HCT116 (cell line): Measurements from ENCODE around the gene CLEC3B. TPM values are rescaled to one million over a fixed set of nuclear protein-coding genes. Genes with fewer than 3 reads are reported as not detected.

Experiments used
- ATAC-seq: fragments of 200-7000 bp; cut with Tn5 transposase; 2 replicates; pipeline ENCODE4 v1.9.1; 2020; ENCODE audit warnings: mild to moderate bottlenecking, moderate library complexity
- BruUV-seq: library from RNA; stranded (reverse); fragments of 400-500 nt; replicated peaks from 2 replicates; lab custom pipeline; 2021; lab: Mats Ljungman, UMichigan
- CTCF ChIA-PET: fragments of 300-600 bp; sonication (Branson Sonifier 250); formaldehyde crosslinking; loops from one replicate; lab custom pipeline; 2021; ENCODE audit warnings: antibody characterized with exemption; lab: Charles Lee
- POLR2A ChIA-PET: fragments of 300-600, 350-600 bp; sonication (Branson Sonifier 250); formaldehyde crosslinking; loops from one replicate; lab custom pipeline; 2021; ENCODE audit warnings: antibody characterized with exemption; lab: Charles Lee
- RAD21 ChIA-PET, 2 experiments: fragments of 300-600 bp; sonication (Branson Sonifier 250); formaldehyde crosslinking; loops; one replicate each; lab custom pipeline; 2023; ENCODE audit warnings: low total read pairs in 2 of 2; ENCODE audit not compliant: uncharacterized antibody in 2 of 2, unreplicated experiment in 2 of 2, low non-redundant PET in 1 of 2; lab: Charles Lee
- DNase-seq: peaks from one replicate; pipeline ENCODE4 v3.0.0-alpha.2; 2010; ENCODE audit warnings: low read depth, low spot score
- H2AFZ ChIP-seq: fragments of 200-600 bp; shearing (Covaris generic), sonication (generic); 2 replicates; pipeline ENCODE4 v1.6.1; 2017; ENCODE audit warnings: low read depth, mixed run types, mixed read lengths, antibody characterized with exemption, low read length; ENCODE audit not compliant: poor library complexity, severe bottlenecking
- H3K27ac ChIP-seq: 2 replicates; pipeline ENCODE4 v1.5.1; 2012; ENCODE audit warnings: low read depth, low read length
- H3K27me3 ChIP-seq: fragments of 200-600 bp; sonication (generic); 2 replicates; pipeline ENCODE4 v1.6.1; 2016; ENCODE audit warnings: mixed run types, low read length, mixed read lengths; ENCODE audit not compliant: insufficient read depth
- H3K36me3 ChIP-seq, 2 experiments: fragments of 200-500 bp in 1 of 2; fragments of 200-600 bp in 1 of 2; sonication (Bioruptor generic) in 1 of 2; sonication (generic) in 1 of 2; 2 replicates each; pipeline versions ENCODE4 v1.5.1 to v1.6.1; 2014 to 2016; ENCODE audit warnings: low read length in 2 of 2, inconsistent platforms in 1 of 2, mixed read lengths in 1 of 2, mixed run types in 1 of 2; ENCODE audit not compliant: insufficient read depth in 2 of 2, control insufficient read depth in 1 of 2
- H3K4me1 ChIP-seq, 2 experiments: fragments of 200-600 bp in 1 of 2; sonication (generic) in 1 of 2; 2 replicates each; pipeline versions ENCODE4 v1.5.1 to v1.6.1; 2012 to 2017; ENCODE audit warnings: low read length in 2 of 2, inconsistent platforms in 1 of 2, mild to moderate bottlenecking in 1 of 2, mixed read lengths in 1 of 2, mixed run types in 1 of 2, moderate library complexity in 1 of 2; ENCODE audit not compliant: insufficient read depth in 2 of 2, control insufficient read depth in 1 of 2
- H3K4me2 ChIP-seq: fragments of 200-600 bp; sonication (generic); 2 replicates; pipeline ENCODE4 v1.6.1; 2017; ENCODE audit warnings: mixed run types, low read length, mixed read lengths
- H3K4me3 ChIP-seq, 2 experiments: fragments of 200-600 bp in 1 of 2; sonication (generic) in 1 of 2; replicated peaks in 1 of 2; 2 replicates each; pipeline ENCODE4 v1.5.1; 2011 to 2016; ENCODE audit warnings: low read length in 2 of 2, control low read depth in 1 of 2, low read depth in 1 of 2, mild to moderate bottlenecking in 1 of 2, mixed read lengths in 1 of 2, mixed run types in 1 of 2
- H3K79me2 ChIP-seq: fragments of 200-600 bp; sonication (generic); 2 replicates; pipeline ENCODE4 v1.6.1; 2017; ENCODE audit warnings: mild to moderate bottlenecking, mixed run types, low read length, moderate library complexity, mixed read lengths; ENCODE audit not compliant: insufficient read depth
- H3K9ac ChIP-seq: fragments of 200-600 bp; sonication (generic); 2 replicates; pipeline ENCODE4 v1.6.1; 2016; ENCODE audit warnings: low read length, mixed read lengths
- H3K9me2 ChIP-seq: fragments of 200-600 bp; sonication (generic), shearing (Covaris generic); 2 replicates; pipeline ENCODE4 v1.6.1; 2017; ENCODE audit warnings: mixed run types, mild to moderate bottlenecking, moderate library complexity; ENCODE audit not compliant: insufficient read depth
- H3K9me3 ChIP-seq, 2 experiments: fragments of 200-500 bp in 1 of 2; fragments of 200-600 bp in 1 of 2; sonication (Bioruptor generic) in 1 of 2; sonication (generic) in 1 of 2; 2 replicates each; pipeline ENCODE4 v1.6.1; 2014 to 2017; ENCODE audit warnings: low read length in 2 of 2, mixed read lengths in 2 of 2, inconsistent platforms in 1 of 2, low read depth in 1 of 2, mild to moderate bottlenecking in 1 of 2, mixed run types in 1 of 2, moderate library complexity in 1 of 2; ENCODE audit not compliant: control insufficient read depth in 1 of 2, insufficient read depth in 1 of 2
- H4K20me1 ChIP-seq: fragments of 200-600 bp; sonication (generic), shearing (Covaris generic); 2 replicates; pipeline ENCODE4 v1.6.1; 2017; ENCODE audit warnings: mixed run types, mild to moderate bottlenecking, moderate library complexity; ENCODE audit not compliant: insufficient read depth
- CBX3 ChIP-seq: IDR thresholded peaks from 2 replicates; pipeline ENCODE4 v1.6.1; 2012; ENCODE audit warnings: low read depth
- CTCF ChIP-seq, 3 experiments: fragments of 200-600 bp in 1 of 3; sonication (generic) in 1 of 3; IDR thresholded peaks in 2 of 3; conservative IDR thresholded peaks in 1 of 3; 2 replicates each; pipeline ENCODE4 v1.5.1; 2012 to 2017; ENCODE audit warnings: low read depth in 2 of 3, low read length in 2 of 3, antibody characterized with exemption in 1 of 3, borderline replicate concordance in 1 of 3, control low read depth in 1 of 3, mild to moderate bottlenecking in 1 of 3, mixed read lengths in 1 of 3, mixed run types in 1 of 3, moderate library complexity in 1 of 3; ENCODE audit not compliant: insufficient read depth in 1 of 3
- EGR1 ChIP-seq: IDR thresholded peaks from 2 replicates; pipeline ENCODE4 v1.6.1; 2012; ENCODE audit warnings: low read depth
- ELF1 ChIP-seq: IDR thresholded peaks from 2 replicates; pipeline ENCODE4 v1.6.1; 2012; ENCODE audit warnings: low read depth, borderline replicate concordance
- EZH2 ChIP-seq: fragments of 200-600 bp; sonication (generic); IDR thresholded peaks from 2 replicates; pipeline ENCODE4 v1.6.1; 2017; ENCODE audit warnings: antibody characterized with exemption, mixed run types
- FOSL1 ChIP-seq: IDR thresholded peaks from 2 replicates; pipeline ENCODE4 v1.6.1; 2012; ENCODE audit warnings: low read depth
- JUND ChIP-seq: IDR thresholded peaks from 2 replicates; pipeline ENCODE4 v1.6.1; 2012
- POLR2AphosphoS5 ChIP-seq: IDR thresholded peaks from 2 replicates; pipeline ENCODE4 v1.6.1; 2011; ENCODE audit warnings: mild to moderate bottlenecking, low read depth, low read length, moderate library complexity
- RAD21 ChIP-seq: IDR thresholded peaks from 2 replicates; pipeline ENCODE4 v1.6.1; 2012; ENCODE audit warnings: low read depth, mild to moderate bottlenecking
- SIN3A ChIP-seq: IDR thresholded peaks from 2 replicates; pipeline ENCODE4 v1.6.1; 2012; ENCODE audit warnings: low read depth
- SP1 ChIP-seq: IDR thresholded peaks from 2 replicates; pipeline ENCODE4 v1.6.1; 2012; ENCODE audit warnings: low read depth
- TCF7L2 ChIP-seq: IDR thresholded peaks from 2 replicates; pipeline ENCODE4 v1.7.0; 2011; ENCODE audit warnings: borderline replicate concordance, inconsistent platforms; ENCODE audit not compliant: insufficient read depth, insufficient read length; ENCODE audit errors: extremely low read depth
- YY1 ChIP-seq: IDR thresholded peaks from 2 replicates; pipeline ENCODE4 v1.6.1; 2011; ENCODE audit warnings: low read length, low read depth, moderate library complexity, mild to moderate bottlenecking; ENCODE audit not compliant: insufficient replicate concordance; ENCODE audit errors: extremely low read depth
- ZBTB33 ChIP-seq: IDR thresholded peaks from 2 replicates; pipeline ENCODE4 v1.6.1; 2011; ENCODE audit warnings: mild to moderate bottlenecking, low read length, moderate library complexity; ENCODE audit not compliant: insufficient replicate concordance; ENCODE audit errors: extremely low read depth
- ZFX ChIP-seq: fragments of 450-650 bp; IDR thresholded peaks from 2 replicates; pipeline ENCODE4 v1.6.1; 2017
- ZNF274 ChIP-seq: fragments of 200-500 bp; sonication (Bioruptor generic); IDR thresholded peaks from 2 replicates; pipeline ENCODE4 v1.6.1; 2014; ENCODE audit warnings: mild to moderate bottlenecking, low read depth, low read length, inconsistent platforms
- intact Hi-C: fragments of 100-400 bp; cut with micrococcal nuclease; formaldehyde crosslinking; loops from 2 replicates; pipeline ENCODE4 v1.10.0; 2022
- total RNA-seq: library from RNA; stranded (reverse); gene quantifications from one replicate; pipeline ENCODE4 v1.2.1, GENCODE V29; 2021; ENCODE audit not compliant: unreplicated experiment
- TF ChIP-seq, protein P1 (sequence below): IDR thresholded peaks from 2 replicates; pipeline ENCODE4 v1.6.1; 2012
- TF ChIP-seq, protein P2 (sequence below): IDR thresholded peaks from 2 replicates; pipeline ENCODE4 v1.6.1; 2012
- TF ChIP-seq, protein P3 (sequence below): IDR thresholded peaks from 2 replicates; pipeline ENCODE4 v1.6.1; 2012; ENCODE audit warnings: low read depth

CLEC3B gene
- total RNA-seq, 1 experiment from 2014 or later, result 0.57 TPM

GRCh38 chr3:45008117-45008516, 18.0 kb upstream of the CLEC3B start:
- ChIA-PET CTCF (no interaction called here), RAD21 (no interaction called here), POLR2A (no interaction called here)
- Histone ChIP-seq H4K20me1 (no peaks in the 10 kb centered on the region), H3K4me1 (no peaks in the 10 kb centered on the region), H3K9me3 (no peaks in the 10 kb centered on the region), H2AFZ (no peak overlapping the region), H3K79me2 (peaks cover 4% of the 10 kb centered on the region; the same call in 1 of the 2 replicates), H3K27ac (no peak overlapping the region), H3K4me2 (no peak overlapping the region), H3K9ac (no peak overlapping the region), H3K4me3 (no peak overlapping the region), H3K9me2 (no peaks in the 10 kb centered on the region), H3K27me3 (no peaks in the 10 kb centered on the region), H3K36me3 (peaks cover 11 to 31% of the 10 kb centered on the region in 2 experiments; a peak in 3 of 4 replicates)
- DNase-seq (no peak), ATAC-seq (no peak)
- TF ChIP-seq CBX3 (no peak), EGR1 (no peak), POLR2AphosphoS5 (no peak), ZNF274 (no peak), RAD21 (no peak), FOSL1 (no peak), SP1 (no peak), SIN3A (no peak), ELF1 (no peak), ZFX (no peak), YY1 (no peak), EZH2 (no peak), TCF7L2 (no peak), ZBTB33 (no peak), CTCF (IDR thresholded peaks at IDR 0.05 in 2 of 3, conservative IDR thresholded peaks at IDR 0.05 in 1 of 3; ENCODE audit: borderline replicate concordance in 1 of 3, insufficient read depth in 1 of 3, low read depth in 2 of 3, low read length in 2 of 3) (no peak), JUND (no peak)
- TF ChIP-seq, protein P1, sequence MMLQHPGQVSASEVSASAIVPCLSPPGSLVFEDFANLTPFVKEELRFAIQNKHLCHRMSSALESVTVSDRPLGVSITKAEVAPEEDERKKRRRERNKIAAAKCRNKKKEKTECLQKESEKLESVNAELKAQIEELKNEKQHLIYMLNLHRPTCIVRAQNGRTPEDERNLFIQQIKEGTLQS, result no peak
- TF ChIP-seq, protein P2, sequence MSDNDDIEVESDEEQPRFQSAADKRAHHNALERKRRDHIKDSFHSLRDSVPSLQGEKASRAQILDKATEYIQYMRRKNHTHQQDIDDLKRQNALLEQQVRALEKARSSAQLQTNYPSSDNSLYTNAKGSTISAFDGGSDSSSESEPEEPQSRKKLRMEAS, result no peak
- TF ChIP-seq, protein P3, sequence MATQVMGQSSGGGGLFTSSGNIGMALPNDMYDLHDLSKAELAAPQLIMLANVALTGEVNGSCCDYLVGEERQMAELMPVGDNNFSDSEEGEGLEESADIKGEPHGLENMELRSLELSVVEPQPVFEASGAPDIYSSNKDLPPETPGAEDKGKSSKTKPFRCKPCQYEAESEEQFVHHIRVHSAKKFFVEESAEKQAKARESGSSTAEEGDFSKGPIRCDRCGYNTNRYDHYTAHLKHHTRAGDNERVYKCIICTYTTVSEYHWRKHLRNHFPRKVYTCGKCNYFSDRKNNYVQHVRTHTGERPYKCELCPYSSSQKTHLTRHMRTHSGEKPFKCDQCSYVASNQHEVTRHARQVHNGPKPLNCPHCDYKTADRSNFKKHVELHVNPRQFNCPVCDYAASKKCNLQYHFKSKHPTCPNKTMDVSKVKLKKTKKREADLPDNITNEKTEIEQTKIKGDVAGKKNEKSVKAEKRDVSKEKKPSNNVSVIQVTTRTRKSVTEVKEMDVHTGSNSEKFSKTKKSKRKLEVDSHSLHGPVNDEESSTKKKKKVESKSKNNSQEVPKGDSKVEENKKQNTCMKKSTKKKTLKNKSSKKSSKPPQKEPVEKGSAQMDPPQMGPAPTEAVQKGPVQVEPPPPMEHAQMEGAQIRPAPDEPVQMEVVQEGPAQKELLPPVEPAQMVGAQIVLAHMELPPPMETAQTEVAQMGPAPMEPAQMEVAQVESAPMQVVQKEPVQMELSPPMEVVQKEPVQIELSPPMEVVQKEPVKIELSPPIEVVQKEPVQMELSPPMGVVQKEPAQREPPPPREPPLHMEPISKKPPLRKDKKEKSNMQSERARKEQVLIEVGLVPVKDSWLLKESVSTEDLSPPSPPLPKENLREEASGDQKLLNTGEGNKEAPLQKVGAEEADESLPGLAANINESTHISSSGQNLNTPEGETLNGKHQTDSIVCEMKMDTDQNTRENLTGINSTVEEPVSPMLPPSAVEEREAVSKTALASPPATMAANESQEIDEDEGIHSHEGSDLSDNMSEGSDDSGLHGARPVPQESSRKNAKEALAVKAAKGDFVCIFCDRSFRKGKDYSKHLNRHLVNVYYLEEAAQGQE, result no peak
- intact Hi-C loops, result no loop called here
- no TSS peak for BruUV-seq
